ENCODE data around the gene RRM1.
"Not testable (repeated sequence)": the region's sequence is repeated elsewhere in the genome, so short reads cannot be mapped to it uniquely, and the experiment has no call there.

Gene RRM1

GRCh38 chr11:4161305-4161704 lies 66.7 kb downstream of the RRM1 start:
- DNase-seq (ENCODE audit: low spot score in 2 of 2): no peak
- ATAC-seq (replicated peaks; ENCODE audit: extremely low read depth, poor library complexity, severe bottlenecking): no peak

GRCh38 chr11:4164884-4165590 lies 70.4 kb downstream of the RRM1 start:
- no peaks in the 10 kb centered on the region for H3K36me3 Mint-ChIP-seq (ENCODE audit: insufficient read depth)
- no peaks in the 10 kb centered on the region for H3K27me3 Mint-ChIP-seq
- no peak overlapping the region for H3K4me3 Mint-ChIP-seq
- no peaks in the 10 kb centered on the region for H3K9me3 Mint-ChIP-seq
- no peak for DNase-seq (ENCODE audit: low spot score in 2 of 2)
- ATAC-seq (replicated peaks; ENCODE audit: extremely low read depth, poor library complexity, severe bottlenecking): no peak
- H3K4me1 Mint-ChIP-seq: no peaks in the 10 kb centered on the region
- H3K27ac Mint-ChIP-seq (ENCODE audit: low read depth): no peak overlapping the region

More at GRCh38 chr11:4161305-4161704, 66.7 kb downstream of the RRM1 start:
- H3K9me3 Mint-ChIP-seq: no peaks in the 10 kb centered on the region
- no peak overlapping the region for H3K4me3 Mint-ChIP-seq
- H3K36me3 Mint-ChIP-seq (ENCODE audit: insufficient read depth): no peaks in the 10 kb centered on the region
- no peak overlapping the region for H3K27ac Mint-ChIP-seq (ENCODE audit: low read depth)
- H3K4me1 Mint-ChIP-seq: no peaks in the 10 kb centered on the region
- no peaks in the 10 kb centered on the region for H3K27me3 Mint-ChIP-seq

GRCh38 chr11:4167292-4167691 lies 72.7 kb downstream of the RRM1 start:
- H3K4me3 Mint-ChIP-seq: no peak overlapping the region
- no peaks in the 10 kb centered on the region for H3K9me3 Mint-ChIP-seq
- no peaks in the 10 kb centered on the region for H3K4me1 Mint-ChIP-seq
- no peak overlapping the region for H3K27ac Mint-ChIP-seq (ENCODE audit: low read depth)
- no peaks in the 10 kb centered on the region for H3K36me3 Mint-ChIP-seq (ENCODE audit: insufficient read depth)
- H3K27me3 Mint-ChIP-seq: no peaks in the 10 kb centered on the region
- no peak for ATAC-seq (replicated peaks; ENCODE audit: extremely low read depth, poor library complexity, severe bottlenecking)
- no peak for DNase-seq (ENCODE audit: low spot score in 2 of 2)

GRCh38 chr11:4167758-4168157 lies 73.2 kb downstream of the RRM1 start:
- H3K9me3 Mint-ChIP-seq: no peaks in the 10 kb centered on the region
- no peaks in the 10 kb centered on the region for H3K36me3 Mint-ChIP-seq (ENCODE audit: insufficient read depth)
- H3K27ac Mint-ChIP-seq (ENCODE audit: low read depth): no peak overlapping the region
- H3K4me1 Mint-ChIP-seq: no peaks in the 10 kb centered on the region
- DNase-seq (ENCODE audit: low spot score in 2 of 2) (no peak), ATAC-seq (replicated peaks; ENCODE audit: extremely low read depth, poor library complexity, severe bottlenecking) (no peak)
- H3K4me3 Mint-ChIP-seq: no peak overlapping the region
- H3K27me3 Mint-ChIP-seq: no peaks in the 10 kb centered on the region

- H3K9me3 Mint-ChIP-seq; DNase-seq (ENCODE audit: low spot score in 2 of 2); H3K4me3 Mint-ChIP-seq; H3K36me3 Mint-ChIP-seq (ENCODE audit: insufficient read depth); H3K4me1 Mint-ChIP-seq; ATAC-seq (replicated peaks; ENCODE audit: extremely low read depth, poor library complexity, severe bottlenecking); H3K27ac Mint-ChIP-seq (ENCODE audit: low read depth): not testable (repeated sequence)
- peaks cover 33% of the 10 kb centered on the region for H3K27me3 Mint-ChIP-seq
These were observed 81.2 kb downstream of the RRM1 start for GRCh38 chr11:4175620-4176350.

GRCh38 chr11:4178813-4179662 lies 84.4 kb downstream of the RRM1 start:
- DNase-seq (ENCODE audit: low spot score in 2 of 2) (no peak), ATAC-seq (replicated peaks; ENCODE audit: extremely low read depth, poor library complexity, severe bottlenecking) (no peak)
- peaks cover 33% of the 10 kb centered on the region for H3K27me3 Mint-ChIP-seq
- no peak overlapping the region for H3K27ac Mint-ChIP-seq (ENCODE audit: low read depth)
- no peaks in the 10 kb centered on the region for H3K36me3 Mint-ChIP-seq (ENCODE audit: insufficient read depth)
- no peaks in the 10 kb centered on the region for H3K9me3 Mint-ChIP-seq
- H3K4me3 Mint-ChIP-seq: no peak overlapping the region
- no peaks in the 10 kb centered on the region for H3K4me1 Mint-ChIP-seq

GRCh38 chr11:4180441-4181183 lies 86.0 kb downstream of the RRM1 start:
- ATAC-seq (replicated peaks; ENCODE audit: extremely low read depth, poor library complexity, severe bottlenecking): no peak
- Mint-ChIP-seq H3K9me3 (no peaks in the 10 kb centered on the region), H3K4me1 (peaks cover 4% of the 10 kb centered on the region), H3K27me3 (peaks cover 33% of the 10 kb centered on the region), H3K36me3 (ENCODE audit: insufficient read depth) (no peaks in the 10 kb centered on the region), H3K4me3 (no peak overlapping the region), H3K27ac (ENCODE audit: low read depth) (no peak overlapping the region)
- DNase-seq (ENCODE audit: low spot score in 2 of 2): no peak

- ATAC-seq (replicated peaks; ENCODE audit: extremely low read depth, poor library complexity, severe bottlenecking) (no peak), DNase-seq (ENCODE audit: low spot score in 2 of 2) (no peak)
- H3K4me1 Mint-ChIP-seq: peaks cover 5% of the 10 kb centered on the region
- no peak overlapping the region for H3K4me3 Mint-ChIP-seq
- H3K27me3 Mint-ChIP-seq: peaks cover 21% of the 10 kb centered on the region
- H3K27ac Mint-ChIP-seq (ENCODE audit: low read depth): no peak overlapping the region
- no peaks in the 10 kb centered on the region for H3K36me3 Mint-ChIP-seq (ENCODE audit: insufficient read depth)
- H3K9me3 Mint-ChIP-seq: no peaks in the 10 kb centered on the region
These were observed 87.5 kb downstream of the RRM1 start for GRCh38 chr11:4181782-4182721.

- H3K36me3 Mint-ChIP-seq (ENCODE audit: insufficient read depth): no peaks in the 10 kb centered on the region
- no peak overlapping the region for H3K27ac Mint-ChIP-seq (ENCODE audit: low read depth)
- H3K9me3 Mint-ChIP-seq: no peaks in the 10 kb centered on the region
- ATAC-seq (replicated peaks; ENCODE audit: extremely low read depth, poor library complexity, severe bottlenecking) (no peak), DNase-seq (ENCODE audit: low spot score in 2 of 2) (no peak)
- peaks cover 5% of the 10 kb centered on the region for H3K4me1 Mint-ChIP-seq
- no peak overlapping the region for H3K4me3 Mint-ChIP-seq
- H3K27me3 Mint-ChIP-seq: peaks cover 6% of the 10 kb centered on the region
These were observed 88.9 kb downstream of the RRM1 start for GRCh38 chr11:4183410-4184057.

GRCh38 chr11:4184163-4184916 lies 89.7 kb downstream of the RRM1 start:
- Mint-ChIP-seq H3K27me3 (no peaks in the 10 kb centered on the region), H3K27ac (ENCODE audit: low read depth) (no peak overlapping the region), H3K9me3 (no peaks in the 10 kb centered on the region), H3K36me3 (ENCODE audit: insufficient read depth) (no peaks in the 10 kb centered on the region), H3K4me1 (peaks cover 5% of the 10 kb centered on the region), H3K4me3 (no peak overlapping the region)
- DNase-seq (ENCODE audit: low spot score in 2 of 2): no peak
- no peak for ATAC-seq (replicated peaks; ENCODE audit: extremely low read depth, poor library complexity, severe bottlenecking)

- no peaks in the 10 kb centered on the region for H3K27me3 Mint-ChIP-seq
- DNase-seq (ENCODE audit: low spot score in 2 of 2): no peak
- no peak overlapping the region for H3K27ac Mint-ChIP-seq (ENCODE audit: low read depth)
- H3K36me3 Mint-ChIP-seq (ENCODE audit: insufficient read depth): no peaks in the 10 kb centered on the region
- no peak overlapping the region for H3K4me3 Mint-ChIP-seq
- H3K9me3 Mint-ChIP-seq: no peaks in the 10 kb centered on the region
- H3K4me1 Mint-ChIP-seq: peaks cover 5% of the 10 kb centered on the region
- ATAC-seq (replicated peaks; ENCODE audit: extremely low read depth, poor library complexity, severe bottlenecking): no peak
These were observed 91.0 kb downstream of the RRM1 start for GRCh38 chr11:4185561-4185960.

Measured in central memory CD8-positive, alpha-beta T cell (primary cell).